ENCODE results near the gene NMT1. TPM values are rescaled to one million over a fixed set of nuclear protein-coding genes. Genes with fewer than 3 reads are reported as not detected.

NMT1 gene
- total and polyA plus RNA-seq, 2 experiments from 2014 or later, result 95.6 to 298 TPM

DNA sequence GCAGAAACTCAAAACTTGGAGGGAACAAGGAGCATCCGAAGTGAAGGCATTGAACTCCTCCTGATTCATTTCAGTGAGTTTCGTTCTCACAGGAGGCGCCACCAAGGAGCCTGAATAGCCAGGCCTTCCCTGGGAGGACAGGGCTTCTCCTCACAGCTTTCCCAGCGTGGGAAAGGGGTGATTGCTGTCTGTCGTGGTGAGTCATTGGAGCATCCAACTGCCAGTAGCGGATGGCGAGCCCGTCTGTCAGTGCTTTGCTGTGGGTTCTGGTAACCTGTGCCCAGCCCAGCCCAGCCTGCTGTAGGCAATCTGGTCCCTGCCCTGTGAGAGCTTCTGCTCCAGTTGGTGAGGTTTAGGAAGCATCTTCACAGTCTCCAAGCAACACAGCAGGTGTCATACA, 42.9 kb downstream of the NMT1 start:
- Histone ChIP-seq H3K4me3 (no peak overlapping the region), H3K27me3 (ENCODE audit: insufficient read depth) (no peaks in the 10 kb centered on the region), H3K4me1 (ENCODE audit: insufficient read depth) (no peaks in the 10 kb centered on the region), H3K4me2 (no peak overlapping the region), H3K36me3 (ENCODE audit: insufficient read depth) (peaks cover 44% of the 10 kb centered on the region), H3K27ac (ENCODE audit: low read depth) (no peak overlapping the region), H3K9me2 (ENCODE audit: insufficient read depth) (no peaks in the 10 kb centered on the region), H3K79me2 (replicated peaks; ENCODE audit: insufficient read depth) (no peaks in the 10 kb centered on the region), H2AFZ (no peak overlapping the region), H3F3A (replicated peaks; ENCODE audit: low read depth) (peaks cover 8% of the 10 kb centered on the region), H4K20me1 (replicated peaks; ENCODE audit: insufficient read depth) (peaks cover 14% of the 10 kb centered on the region)
- H3K27ac Mint-ChIP-seq, result no peak overlapping the region
- H3K4me3 Mint-ChIP-seq, result no peak overlapping the region
- H3K4me1 Mint-ChIP-seq, result no peaks in the 10 kb centered on the region; the same call in 2 of the 3 replicates
- TF ChIP-seq ZNF114 (CRISPR knock-in tag; IDR thresholded peaks at IDR 0.05) (no peak), POLR2AphosphoS5 (IDR thresholded peaks at IDR 0.05; ENCODE audit: low read depth) (no peak), JUNB (IDR thresholded peaks at IDR 0.05; ENCODE audit: unreplicated experiment) (no peak), EZH2phosphoT487 (IDR thresholded peaks at IDR 0.05; ENCODE audit: unreplicated experiment) (no peak)
- TF ChIP-seq, protein P1, sequence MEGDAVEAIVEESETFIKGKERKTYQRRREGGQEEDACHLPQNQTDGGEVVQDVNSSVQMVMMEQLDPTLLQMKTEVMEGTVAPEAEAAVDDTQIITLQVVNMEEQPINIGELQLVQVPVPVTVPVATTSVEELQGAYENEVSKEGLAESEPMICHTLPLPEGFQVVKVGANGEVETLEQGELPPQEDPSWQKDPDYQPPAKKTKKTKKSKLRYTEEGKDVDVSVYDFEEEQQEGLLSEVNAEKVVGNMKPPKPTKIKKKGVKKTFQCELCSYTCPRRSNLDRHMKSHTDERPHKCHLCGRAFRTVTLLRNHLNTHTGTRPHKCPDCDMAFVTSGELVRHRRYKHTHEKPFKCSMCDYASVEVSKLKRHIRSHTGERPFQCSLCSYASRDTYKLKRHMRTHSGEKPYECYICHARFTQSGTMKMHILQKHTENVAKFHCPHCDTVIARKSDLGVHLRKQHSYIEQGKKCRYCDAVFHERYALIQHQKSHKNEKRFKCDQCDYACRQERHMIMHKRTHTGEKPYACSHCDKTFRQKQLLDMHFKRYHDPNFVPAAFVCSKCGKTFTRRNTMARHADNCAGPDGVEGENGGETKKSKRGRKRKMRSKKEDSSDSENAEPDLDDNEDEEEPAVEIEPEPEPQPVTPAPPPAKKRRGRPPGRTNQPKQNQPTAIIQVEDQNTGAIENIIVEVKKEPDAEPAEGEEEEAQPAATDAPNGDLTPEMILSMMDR (conservative IDR thresholded peaks at IDR 0.05; ENCODE audit: low read depth in 2 of 2), result no peak
- TF ChIP-seq, protein P2, sequence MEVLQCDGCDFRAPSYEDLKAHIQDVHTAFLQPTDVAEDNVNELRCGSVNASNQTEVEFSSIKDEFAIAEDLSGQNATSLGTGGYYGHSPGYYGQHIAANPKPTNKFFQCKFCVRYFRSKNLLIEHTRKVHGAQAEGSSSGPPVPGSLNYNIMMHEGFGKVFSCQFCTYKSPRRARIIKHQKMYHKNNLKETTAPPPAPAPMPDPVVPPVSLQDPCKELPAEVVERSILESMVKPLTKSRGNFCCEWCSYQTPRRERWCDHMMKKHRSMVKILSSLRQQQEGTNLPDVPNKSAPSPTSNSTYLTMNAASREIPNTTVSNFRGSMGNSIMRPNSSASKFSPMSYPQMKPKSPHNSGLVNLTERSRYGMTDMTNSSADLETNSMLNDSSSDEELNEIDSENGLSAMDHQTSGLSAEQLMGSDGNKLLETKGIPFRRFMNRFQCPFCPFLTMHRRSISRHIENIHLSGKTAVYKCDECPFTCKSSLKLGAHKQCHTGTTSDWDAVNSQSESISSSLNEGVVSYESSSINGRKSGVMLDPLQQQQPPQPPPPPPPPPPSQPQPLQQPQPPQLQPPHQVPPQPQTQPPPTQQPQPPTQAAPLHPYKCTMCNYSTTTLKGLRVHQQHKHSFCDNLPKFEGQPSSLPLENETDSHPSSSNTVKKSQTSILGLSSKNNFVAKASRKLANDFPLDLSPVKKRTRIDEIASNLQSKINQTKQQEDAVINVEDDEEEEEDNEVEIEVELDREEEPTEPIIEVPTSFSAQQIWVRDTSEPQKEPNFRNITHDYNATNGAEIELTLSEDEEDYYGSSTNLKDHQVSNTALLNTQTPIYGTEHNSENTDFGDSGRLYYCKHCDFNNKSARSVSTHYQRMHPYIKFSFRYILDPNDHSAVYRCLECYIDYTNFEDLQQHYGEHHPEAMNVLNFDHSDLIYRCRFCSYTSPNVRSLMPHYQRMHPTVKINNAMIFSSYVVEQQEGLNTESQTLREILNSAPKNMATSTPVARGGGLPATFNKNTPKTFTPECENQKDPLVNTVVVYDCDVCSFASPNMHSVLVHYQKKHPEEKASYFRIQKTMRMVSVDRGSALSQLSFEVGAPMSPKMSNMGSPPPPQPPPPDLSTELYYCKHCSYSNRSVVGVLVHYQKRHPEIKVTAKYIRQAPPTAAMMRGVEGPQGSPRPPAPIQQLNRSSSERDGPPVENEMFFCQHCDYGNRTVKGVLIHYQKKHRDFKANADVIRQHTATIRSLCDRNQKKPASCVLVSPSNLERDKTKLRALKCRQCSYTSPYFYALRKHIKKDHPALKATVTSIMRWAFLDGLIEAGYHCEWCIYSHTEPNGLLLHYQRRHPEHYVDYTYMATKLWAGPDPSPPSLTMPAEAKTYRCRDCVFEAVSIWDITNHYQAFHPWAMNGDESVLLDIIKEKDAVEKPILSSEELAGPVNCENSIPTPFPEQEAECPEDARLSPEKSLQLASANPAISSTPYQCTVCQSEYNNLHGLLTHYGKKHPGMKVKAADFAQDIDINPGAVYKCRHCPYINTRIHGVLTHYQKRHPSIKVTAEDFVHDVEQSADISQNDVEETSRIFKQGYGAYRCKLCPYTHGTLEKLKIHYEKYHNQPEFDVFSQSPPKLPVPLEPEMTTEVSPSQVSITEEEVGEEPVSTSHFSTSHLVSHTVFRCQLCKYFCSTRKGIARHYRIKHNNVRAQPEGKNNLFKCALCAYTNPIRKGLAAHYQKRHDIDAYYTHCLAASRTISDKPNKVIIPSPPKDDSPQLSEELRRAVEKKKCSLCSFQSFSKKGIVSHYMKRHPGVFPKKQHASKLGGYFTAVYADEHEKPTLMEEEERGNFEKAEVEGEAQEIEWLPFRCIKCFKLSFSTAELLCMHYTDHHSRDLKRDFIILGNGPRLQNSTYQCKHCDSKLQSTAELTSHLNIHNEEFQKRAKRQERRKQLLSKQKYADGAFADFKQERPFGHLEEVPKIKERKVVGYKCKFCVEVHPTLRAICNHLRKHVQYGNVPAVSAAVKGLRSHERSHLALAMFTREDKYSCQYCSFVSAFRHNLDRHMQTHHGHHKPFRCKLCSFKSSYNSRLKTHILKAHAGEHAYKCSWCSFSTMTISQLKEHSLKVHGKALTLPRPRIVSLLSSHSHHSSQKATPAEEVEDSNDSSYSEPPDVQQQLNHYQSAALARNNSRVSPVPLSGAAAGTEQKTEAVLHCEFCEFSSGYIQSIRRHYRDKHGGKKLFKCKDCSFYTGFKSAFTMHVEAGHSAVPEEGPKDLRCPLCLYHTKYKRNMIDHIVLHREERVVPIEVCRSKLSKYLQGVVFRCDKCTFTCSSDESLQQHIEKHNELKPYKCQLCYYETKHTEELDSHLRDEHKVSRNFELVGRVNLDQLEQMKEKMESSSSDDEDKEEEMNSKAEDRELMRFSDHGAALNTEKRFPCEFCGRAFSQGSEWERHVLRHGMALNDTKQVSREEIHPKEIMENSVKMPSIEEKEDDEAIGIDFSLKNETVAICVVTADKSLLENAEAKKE (CRISPR knock-in tag; IDR thresholded peaks at IDR 0.05), result no peak
- peaks cover 15% of the 10 kb centered on the region for H3K27me3 Mint-ChIP-seq (ENCODE audit: insufficient read depth, low read depth, poor library complexity)
- peaks cover 84% of the 10 kb centered on the region for H3K36me3 Mint-ChIP-seq (ENCODE audit: low read depth)
- ATAC-seq (no peak), DNase-seq (ENCODE audit: low spot score) (no peak)
- H3K9me3 Mint-ChIP-seq, result no peaks in the 10 kb centered on the region; the same call in 2 of the 3 replicates
